ENCODE results near the gene CD209.

GRCh38 chr19:7732045-7732444 lies 15.3 kb downstream of the CD209 start, which contains the start of gene CLEC4G:
- TF ChIP-seq ZSCAN18 (tag by site-specific recombination; IDR thresholded peaks at IDR 0.05) (no peak), ZNF280C (tag by site-specific recombination; IDR thresholded peaks at IDR 0.05) (no peak), WT1 (tag by site-specific recombination; IDR thresholded peaks at IDR 0.05) (no peak), ZFP37 (tag by site-specific recombination; IDR thresholded peaks at IDR 0.05) (no peak), ZNF830 (tag by site-specific recombination; IDR thresholded peaks at IDR 0.05; ENCODE audit: low read depth) (no peak), CTCF (tag by site-specific recombination; IDR thresholded peaks at IDR 0.05) (no peak), GLIS2 (tag by site-specific recombination; IDR thresholded peaks at IDR 0.05) (no peak)

Data from HEK293 (cell line).